ENCODE results near the gene ATP6V1E1.

The ATP6V1E1 gene

GRCh38 chr22:17562906-17563870 lies 65.4 kb downstream of the ATP6V1E1 start, which contains the start of gene SLC25A18:
Gene SLC25A18, plus strand, starts transcription at chr22:17563498. Its CDS starts 16,447 bp downstream, at chr22:17579945.
- FAIRE-seq (no peak), DNase-seq (ENCODE audit: insufficient read length, low spot score) (no peak)
- TF ChIP-seq POLR2A (IDR thresholded peaks at IDR 0.05; ENCODE audit: low read depth, low read length), result no peak

GRCh38 chr22:17559188-17559587 lies 69.4 kb downstream of the ATP6V1E1 start:
- no peak for DNase-seq (ENCODE audit: insufficient read length, low spot score)
- FAIRE-seq, result no peak
- TF ChIP-seq POLR2A (IDR thresholded peaks at IDR 0.05; ENCODE audit: low read depth, low read length), result no peak

DNA sequence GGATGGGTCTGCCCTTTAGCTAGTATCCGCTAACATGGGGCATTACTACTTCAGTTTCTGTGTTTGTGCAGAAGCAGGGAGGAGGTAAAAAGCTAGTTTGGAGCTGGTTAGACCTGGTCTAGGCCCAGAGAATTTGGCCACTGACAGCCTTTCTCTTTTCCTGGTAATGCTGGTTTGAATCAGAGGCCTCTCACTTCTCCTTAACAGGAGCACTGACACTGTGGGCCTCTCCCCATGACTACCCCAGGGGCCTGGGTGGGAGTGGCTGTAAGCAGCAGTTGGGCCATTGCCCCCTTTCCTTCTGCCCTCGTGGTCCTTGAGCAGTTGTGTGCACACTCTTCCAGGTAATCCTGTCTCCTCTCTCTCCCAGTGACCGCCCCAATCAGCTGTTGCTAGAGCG lies 73.7 kb downstream of the ATP6V1E1 start:
- FAIRE-seq (no peak), DNase-seq (ENCODE audit: insufficient read length, low spot score) (no peak)
- no peak for TF ChIP-seq POLR2A (IDR thresholded peaks at IDR 0.05; ENCODE audit: low read depth, low read length)

DNA sequence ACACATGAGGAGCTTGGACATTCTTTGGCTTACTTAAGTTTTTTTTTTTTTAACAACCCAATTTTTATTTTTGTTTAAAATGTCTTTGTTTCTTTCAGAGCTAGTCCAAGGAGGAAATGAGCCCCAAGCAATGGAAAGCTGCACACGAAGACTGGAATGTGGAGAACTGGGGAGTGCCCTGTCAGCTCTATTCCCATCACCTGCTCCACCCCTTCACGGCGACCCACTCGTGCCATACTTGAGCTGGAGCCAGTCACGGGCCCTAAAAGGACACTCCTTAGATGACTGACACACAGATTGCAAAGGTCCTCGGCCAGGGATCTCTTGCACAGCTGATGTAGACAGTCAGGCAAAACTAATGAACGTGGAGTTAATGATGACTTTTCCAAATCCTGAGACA lies 75.8 kb downstream of the ATP6V1E1 start:
- FAIRE-seq (no peak), DNase-seq (ENCODE audit: insufficient read length, low spot score) (no peak)
- no peak for TF ChIP-seq POLR2A (IDR thresholded peaks at IDR 0.05; ENCODE audit: low read depth, low read length)

DNA sequence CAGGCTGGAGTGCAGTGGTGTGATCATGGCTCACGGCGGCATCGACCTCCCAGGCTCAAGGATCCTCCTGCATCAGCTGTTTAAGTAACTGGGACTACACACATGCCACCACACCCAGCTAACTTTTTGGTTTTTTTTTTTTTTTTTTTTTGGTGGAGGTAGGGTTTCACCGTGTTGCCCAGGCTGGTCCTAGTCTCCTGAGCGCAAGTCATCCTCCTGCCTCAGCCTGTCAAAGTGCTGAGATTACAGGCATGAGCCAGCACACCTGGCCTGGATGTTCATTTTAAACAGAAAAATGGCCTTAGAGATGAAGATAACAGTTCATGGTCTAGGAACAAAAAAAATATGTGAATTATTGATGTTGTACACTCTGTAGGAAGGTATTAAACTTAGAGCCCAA lies 78.9 kb downstream of the ATP6V1E1 start:
- FAIRE-seq (no peak), DNase-seq (ENCODE audit: insufficient read length, low spot score) (no peak)
- TF ChIP-seq POLR2A (IDR thresholded peaks at IDR 0.05; ENCODE audit: low read depth, low read length), result no peak

DNA sequence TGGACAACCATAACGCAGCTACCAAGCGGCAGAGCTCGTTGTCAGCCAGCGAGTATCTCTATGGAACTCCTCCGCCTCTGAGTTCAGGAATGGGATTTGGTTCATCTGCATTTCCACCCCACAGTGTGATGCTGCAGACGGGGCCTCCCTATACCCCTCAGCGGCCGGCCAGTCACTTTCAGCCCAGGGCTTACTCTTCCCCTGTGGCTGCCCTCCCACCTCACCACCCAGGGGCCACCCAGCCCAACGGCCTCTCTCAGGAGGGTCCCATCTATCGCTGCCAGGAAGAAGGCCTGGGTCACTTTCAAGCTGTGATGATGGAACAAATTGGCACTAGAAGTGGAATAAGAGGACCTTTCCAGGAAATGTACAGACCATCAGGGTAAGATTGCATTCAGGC lies 79.4 kb downstream of the ATP6V1E1 start:
- DNase-seq (ENCODE audit: insufficient read length, low spot score) (no peak), FAIRE-seq (no peak)
- TF ChIP-seq POLR2A (IDR thresholded peaks at IDR 0.05; ENCODE audit: low read depth, low read length), result no peak

DNA sequence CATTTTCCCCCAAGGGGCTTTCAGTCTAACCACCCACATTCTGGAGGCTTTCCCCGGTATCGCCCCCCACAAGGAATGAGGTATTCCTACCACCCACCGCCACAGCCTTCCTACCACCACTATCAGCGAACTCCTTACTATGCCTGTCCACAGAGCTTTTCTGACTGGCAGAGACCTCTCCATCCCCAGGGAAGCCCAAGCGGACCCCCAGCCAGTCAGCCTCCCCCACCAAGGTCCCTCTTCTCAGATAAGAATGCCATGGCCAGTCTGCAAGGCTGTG lies 79.9 kb downstream of the ATP6V1E1 start:
- TF ChIP-seq POLR2A (IDR thresholded peaks at IDR 0.05; ENCODE audit: low read depth, low read length), result no peak
- FAIRE-seq, result no peak
- DNase-seq (ENCODE audit: insufficient read length, low spot score), result no peak

DNA sequence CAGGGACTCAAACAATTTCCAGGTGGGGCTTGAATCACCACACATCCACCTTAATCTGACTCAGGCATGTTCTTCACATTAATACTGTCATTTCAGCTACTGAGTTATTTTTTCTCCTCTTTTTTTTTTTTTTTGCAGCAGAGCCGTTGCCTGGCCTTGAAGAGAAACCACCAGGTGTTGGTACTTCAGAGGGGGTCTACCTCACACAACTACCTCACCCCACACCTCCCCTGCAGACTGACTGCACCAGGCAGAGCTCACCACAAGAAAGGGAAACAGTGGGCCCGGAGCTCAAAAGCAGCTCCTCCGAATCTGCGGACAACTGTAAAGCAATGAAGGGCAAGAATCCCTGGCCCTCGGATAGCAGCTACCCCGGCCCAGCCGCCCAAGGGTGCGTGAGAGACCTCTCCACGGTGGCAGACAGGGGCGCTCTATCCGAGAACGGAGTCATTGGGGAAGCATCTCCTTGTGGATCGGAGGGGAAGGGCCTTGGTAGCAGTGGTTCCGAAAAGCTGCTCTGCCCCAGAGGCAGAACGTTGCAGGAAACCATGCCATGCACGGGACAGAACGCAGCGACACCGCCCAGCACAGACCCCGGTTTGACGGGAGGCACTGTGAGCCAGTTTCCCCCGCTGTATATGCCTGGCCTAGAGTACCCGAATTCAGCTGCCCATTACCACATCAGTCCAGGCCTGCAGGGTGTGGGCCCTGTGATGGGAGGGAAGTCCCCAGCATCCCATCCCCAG lies 80.4 kb downstream of the ATP6V1E1 start:
- DNase-seq (ENCODE audit: insufficient read length, low spot score), result no peak
- FAIRE-seq, result no peak
- no peak for TF ChIP-seq POLR2A (IDR thresholded peaks at IDR 0.05; ENCODE audit: low read depth, low read length)

DNA sequence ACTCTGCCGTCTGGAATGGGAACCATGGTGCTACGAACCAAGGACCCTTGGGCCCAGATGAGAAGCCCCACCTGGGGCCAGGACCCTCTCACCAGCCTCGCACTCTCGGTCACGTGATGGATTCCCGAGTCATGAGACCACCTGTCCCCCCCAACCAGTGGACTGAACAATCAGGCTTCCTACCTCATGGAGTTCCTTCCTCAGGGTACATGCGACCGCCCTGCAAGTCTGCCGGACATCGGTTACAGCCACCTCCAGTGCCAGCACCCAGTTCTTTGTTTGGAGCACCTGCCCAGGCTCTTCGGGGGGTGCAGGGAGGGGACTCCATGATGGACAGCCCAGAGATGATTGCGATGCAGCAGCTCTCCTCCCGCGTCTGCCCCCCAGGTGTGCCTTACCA lies 86.1 kb downstream of the ATP6V1E1 start:
- DNase-seq (ENCODE audit: insufficient read length, low spot score) (no peak), FAIRE-seq (no peak)
- no peak for TF ChIP-seq POLR2A (IDR thresholded peaks at IDR 0.05; ENCODE audit: low read depth, low read length)

Measured in H54 (cell line).